ENCODE data around the gene FNDC10. TPM values are rescaled to one million over a fixed set of nuclear protein-coding genes. Genes with fewer than 3 reads are reported as not detected.
A peak's percentile ranks its signal among the peaks of the same experiment; 100 is the strongest.
"Not testable (repeated sequence)": the region's sequence is repeated elsewhere in the genome, so short reads cannot be mapped to it uniquely, and the experiment has no call there.

The FNDC10 gene
- total RNA-seq, 1 experiment from 2014 or later = 15.2 TPM

DNA sequence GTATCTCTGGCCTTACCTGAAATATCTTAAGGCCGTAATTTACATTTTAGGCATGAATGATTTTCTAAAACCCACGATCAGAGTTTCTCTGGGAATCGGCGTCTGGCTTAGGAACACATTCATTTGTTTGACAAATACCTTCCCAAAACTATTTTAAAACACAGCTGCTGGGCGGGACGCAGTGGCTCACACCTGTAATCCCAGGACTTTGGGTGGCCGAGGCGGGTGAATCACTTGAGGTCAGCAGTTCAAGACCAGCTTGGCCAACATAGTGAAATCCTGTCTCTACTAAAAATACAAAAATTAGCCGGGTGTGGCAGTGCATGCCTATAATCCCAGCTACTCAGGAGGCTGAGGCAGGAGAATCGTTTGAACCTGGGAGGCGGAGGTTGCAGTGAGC is 43.0 kb downstream of the FNDC10 start:
- not testable (repeated sequence) for H3K4me1 Mint-ChIP-seq; H2BK5ac ChIP-seq (ENCODE audit: insufficient read length, low read length); H3K56ac ChIP-seq (ENCODE audit: insufficient read length, low read depth, low read length); H2BK120ac ChIP-seq (ENCODE audit: low read depth, low read length, poor library complexity, severe bottlenecking); H3K79me1 ChIP-seq (ENCODE audit: insufficient read depth, low read depth, low read length, poor library complexity, severe bottlenecking); H3K14ac ChIP-seq (ENCODE audit: insufficient read depth, low read length); H2BK15ac ChIP-seq (ENCODE audit: low read depth, low read length); H3K4me2 ChIP-seq (ENCODE audit: insufficient read depth, insufficient read length, low read length); H3T11ph ChIP-seq (ENCODE audit: low read length); H4K20me1 ChIP-seq (ENCODE audit: control insufficient read depth, insufficient read depth, insufficient read length); H3K27me3 Mint-ChIP-seq (ENCODE audit: low read depth); H2BK20ac ChIP-seq (ENCODE audit: low read depth, low read length, poor library complexity, severe bottlenecking); H3K4me3 Mint-ChIP-seq; H3K18ac ChIP-seq (ENCODE audit: insufficient read length, low read depth, low read length); H4K91ac ChIP-seq (ENCODE audit: insufficient read length, low read depth, low read length); H3K79me2 ChIP-seq (ENCODE audit: insufficient read depth, low read length); H3K9ac ChIP-seq (ENCODE audit: extremely low read depth, insufficient read length, low read length); H2AK5ac ChIP-seq (ENCODE audit: insufficient read length, low read length); H3K23ac ChIP-seq (ENCODE audit: insufficient read length, low read depth, low read length); H3K9me3 ChIP-seq (ENCODE audit: control insufficient read depth, low read depth, low read length); H3K23me2 ChIP-seq (ENCODE audit: insufficient read length, low read depth, low read length, poor library complexity, severe bottlenecking); H2BK12ac ChIP-seq (ENCODE audit: insufficient read length, low read depth, low read length); H3K27me3 ChIP-seq (ENCODE audit: insufficient read depth, low read length); H3K4ac ChIP-seq (ENCODE audit: low read depth, low read length); H4K5ac ChIP-seq (ENCODE audit: insufficient read length, low read depth, low read length); H4K8ac ChIP-seq (replicated peaks; ENCODE audit: insufficient read length, low read depth, low read length); H3K4me1 ChIP-seq (ENCODE audit: insufficient read depth, low read length); H3K9me3 Mint-ChIP-seq; H2AFZ ChIP-seq (ENCODE audit: low read length); DNase-seq; H3K27ac ChIP-seq (ENCODE audit: insufficient read length, low read depth, low read length)
- Mint-ChIP-seq H3K36me3 (ENCODE audit: insufficient read depth in 1 of 3, low read depth in 3 of 3) (peaks cover 7 to 24% (median 15%) of the 10 kb centered on the region in 3 experiments), H3K27ac (peak overlapping the region in 1 of 3 experiments; percentile 40; a peak in 1 of 7 replicates)
- no CpG with 5 or more reads among the region's 11 CpGs for WGBS (ENCODE audit: extremely low coverage, insufficient read length, low lambda C conversion rate)
